Measurements from ENCODE around the gene PLCB4.
A peak's percentile ranks its signal among the peaks of the same experiment; 100 is the strongest.

The PLCB4 gene

DNA sequence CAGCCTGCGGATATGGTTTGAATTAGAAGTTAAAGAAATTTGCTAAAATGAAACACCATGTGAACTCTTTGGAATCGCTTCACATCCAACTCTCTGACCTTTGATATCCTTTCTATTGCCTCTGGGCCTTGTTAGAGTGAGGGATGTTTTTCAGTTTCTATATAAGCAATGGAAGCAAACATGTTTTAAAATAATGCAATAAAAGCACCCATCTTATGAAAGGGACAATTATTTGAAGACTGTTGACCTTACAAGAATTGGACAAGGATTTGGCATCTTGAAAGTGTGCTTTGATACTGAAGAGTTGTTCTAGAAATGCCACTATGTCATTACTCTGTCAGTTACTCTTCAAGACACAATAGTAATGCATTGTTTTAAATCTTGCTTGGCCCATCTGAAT lies 221.4 kb downstream of the PLCB4 start:
- TF ChIP-seq, protein P1, sequence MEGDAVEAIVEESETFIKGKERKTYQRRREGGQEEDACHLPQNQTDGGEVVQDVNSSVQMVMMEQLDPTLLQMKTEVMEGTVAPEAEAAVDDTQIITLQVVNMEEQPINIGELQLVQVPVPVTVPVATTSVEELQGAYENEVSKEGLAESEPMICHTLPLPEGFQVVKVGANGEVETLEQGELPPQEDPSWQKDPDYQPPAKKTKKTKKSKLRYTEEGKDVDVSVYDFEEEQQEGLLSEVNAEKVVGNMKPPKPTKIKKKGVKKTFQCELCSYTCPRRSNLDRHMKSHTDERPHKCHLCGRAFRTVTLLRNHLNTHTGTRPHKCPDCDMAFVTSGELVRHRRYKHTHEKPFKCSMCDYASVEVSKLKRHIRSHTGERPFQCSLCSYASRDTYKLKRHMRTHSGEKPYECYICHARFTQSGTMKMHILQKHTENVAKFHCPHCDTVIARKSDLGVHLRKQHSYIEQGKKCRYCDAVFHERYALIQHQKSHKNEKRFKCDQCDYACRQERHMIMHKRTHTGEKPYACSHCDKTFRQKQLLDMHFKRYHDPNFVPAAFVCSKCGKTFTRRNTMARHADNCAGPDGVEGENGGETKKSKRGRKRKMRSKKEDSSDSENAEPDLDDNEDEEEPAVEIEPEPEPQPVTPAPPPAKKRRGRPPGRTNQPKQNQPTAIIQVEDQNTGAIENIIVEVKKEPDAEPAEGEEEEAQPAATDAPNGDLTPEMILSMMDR (IDR thresholded peaks at IDR 0.05; ENCODE audit: low read depth, low read length, missing control alignments), result no peak
- no peaks in the 10 kb centered on the region for H3K27me3 ChIP-seq (replicated peaks)
- no peak overlapping the region for H3K27ac ChIP-seq
- DNase-seq, result no peak
- in situ Hi-C loops (cut with HindIII; ENCODE audit: low pct_ligation_motif_present, low sequenced_read_pairs), result no loop called here
- H3K4me3 ChIP-seq (ENCODE audit: low read depth, low read length), result no peak overlapping the region
- no peaks in the 10 kb centered on the region for H3K36me3 ChIP-seq (replicated peaks)

DNA sequence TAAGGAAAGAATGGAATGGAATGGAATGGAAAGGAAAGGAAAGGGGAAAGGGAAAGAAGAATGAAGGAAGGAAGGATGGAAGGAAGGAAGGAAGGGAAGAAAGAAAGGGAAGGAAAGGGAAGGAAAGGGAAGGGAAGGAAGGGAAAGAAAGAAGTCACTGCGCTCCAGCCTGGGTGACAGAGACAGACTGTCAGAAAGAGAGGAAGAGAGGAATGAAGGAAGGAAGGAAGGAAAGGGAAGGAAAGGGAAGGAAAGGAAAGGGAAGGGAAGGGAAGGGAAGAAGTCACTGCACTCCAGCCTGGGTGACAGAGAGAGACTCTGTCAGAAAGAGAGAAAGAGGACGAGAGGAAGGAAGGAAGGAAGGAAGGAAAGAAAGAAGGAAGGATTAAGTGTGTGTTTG lies 224.3 kb downstream of the PLCB4 start:
- Histone ChIP-seq H3K4me3 (ENCODE audit: low read depth, low read length) (no peak overlapping the region), H3K27me3 (replicated peaks) (no peaks in the 10 kb centered on the region), H3K36me3 (replicated peaks) (no peaks in the 10 kb centered on the region), H3K27ac (no peak overlapping the region)
- TF ChIP-seq, protein P1 (IDR thresholded peaks at IDR 0.05; ENCODE audit: low read depth, low read length, missing control alignments), result no peak
- DNase-seq, result no peak
- in situ Hi-C loops (cut with HindIII; ENCODE audit: low pct_ligation_motif_present, low sequenced_read_pairs), result no loop called here

DNA sequence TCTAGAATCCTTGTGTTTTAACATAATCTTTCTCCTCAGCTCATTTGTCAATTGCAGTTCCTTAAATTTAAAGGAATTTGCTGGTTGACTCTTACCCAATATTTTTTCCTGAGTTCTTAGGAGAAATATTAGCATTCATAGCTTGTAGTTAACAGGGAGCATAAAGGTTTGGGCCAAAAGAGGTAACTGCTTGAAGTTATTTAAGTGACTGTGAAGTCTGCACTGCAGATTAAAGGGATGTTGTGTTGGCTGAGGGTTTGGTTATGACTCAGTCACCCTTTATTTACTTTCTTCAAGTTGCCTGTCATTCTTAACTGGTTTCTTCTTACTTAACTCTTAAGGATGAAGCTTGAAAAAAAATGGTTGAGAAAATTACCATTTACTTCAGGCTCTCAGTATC lies 225.2 kb downstream of the PLCB4 start:
- in situ Hi-C loops (cut with HindIII; ENCODE audit: low pct_ligation_motif_present, low sequenced_read_pairs), result no loop called here
- no peak overlapping the region for H3K4me3 ChIP-seq (ENCODE audit: low read depth, low read length)
- H3K27me3 ChIP-seq (replicated peaks), result no peaks in the 10 kb centered on the region
- H3K27ac ChIP-seq, result no peak overlapping the region
- DNase-seq, result peak; percentile 41
- TF ChIP-seq, protein P1 (IDR thresholded peaks at IDR 0.05; ENCODE audit: low read depth, low read length, missing control alignments), result no peak
- H3K36me3 ChIP-seq (replicated peaks), result no peaks in the 10 kb centered on the region

DNA sequence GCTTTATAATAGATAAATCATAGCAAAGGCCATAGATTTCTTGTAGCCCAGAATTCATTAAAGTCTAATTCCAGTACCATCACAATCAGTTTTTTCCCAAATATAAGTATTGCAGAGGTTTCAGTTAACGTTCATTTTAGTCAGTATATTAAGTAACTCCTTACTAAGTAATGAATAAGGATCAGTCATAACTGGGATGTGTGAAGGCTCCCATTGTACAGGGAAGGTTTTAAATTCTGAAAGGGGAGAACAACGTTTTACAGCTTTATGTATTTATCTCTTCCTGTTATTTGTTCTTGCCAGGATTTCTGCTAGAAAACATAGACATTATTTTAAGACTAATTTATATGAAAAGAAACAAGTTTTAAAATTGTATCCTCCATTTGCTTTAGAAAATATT lies 230.0 kb downstream of the PLCB4 start:
- DNase-seq, result no peak
- Histone ChIP-seq H3K36me3 (replicated peaks) (no peaks in the 10 kb centered on the region), H3K27ac (no peak overlapping the region), H3K4me3 (ENCODE audit: low read depth, low read length) (no peak overlapping the region), H3K27me3 (replicated peaks) (no peaks in the 10 kb centered on the region)
- TF ChIP-seq, protein P1 (IDR thresholded peaks at IDR 0.05; ENCODE audit: low read depth, low read length, missing control alignments), result no peak
- in situ Hi-C loops (cut with HindIII; ENCODE audit: low pct_ligation_motif_present, low sequenced_read_pairs), result no loop called here

DNA sequence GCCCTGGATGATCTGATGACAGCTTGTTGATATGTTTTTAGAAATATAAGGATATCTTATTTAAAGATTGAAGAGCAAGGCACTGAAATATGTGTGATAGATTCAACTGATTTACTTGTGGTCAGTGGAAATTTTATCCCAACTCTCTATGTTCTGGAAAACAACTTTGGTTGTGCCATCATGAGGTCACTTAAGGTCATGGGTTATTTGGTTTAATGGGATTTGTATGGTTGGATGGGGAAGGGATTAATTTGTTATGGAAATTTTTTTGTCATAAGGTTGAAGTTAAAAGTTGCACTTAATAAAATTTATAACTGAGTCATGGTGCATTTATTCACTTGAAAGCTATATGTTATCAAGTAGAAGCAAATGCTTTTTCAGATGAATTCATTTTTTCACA lies 231.2 kb downstream of the PLCB4 start:
- in situ Hi-C loops (cut with HindIII; ENCODE audit: low pct_ligation_motif_present, low sequenced_read_pairs), result no loop called here
- no peak overlapping the region for H3K27ac ChIP-seq
- H3K4me3 ChIP-seq (ENCODE audit: low read depth, low read length), result no peak overlapping the region
- H3K36me3 ChIP-seq (replicated peaks), result no peaks in the 10 kb centered on the region
- no peaks in the 10 kb centered on the region for H3K27me3 ChIP-seq (replicated peaks)
- TF ChIP-seq, protein P1 (IDR thresholded peaks at IDR 0.05; ENCODE audit: low read depth, low read length, missing control alignments), result no peak
- no peak for DNase-seq

DNA sequence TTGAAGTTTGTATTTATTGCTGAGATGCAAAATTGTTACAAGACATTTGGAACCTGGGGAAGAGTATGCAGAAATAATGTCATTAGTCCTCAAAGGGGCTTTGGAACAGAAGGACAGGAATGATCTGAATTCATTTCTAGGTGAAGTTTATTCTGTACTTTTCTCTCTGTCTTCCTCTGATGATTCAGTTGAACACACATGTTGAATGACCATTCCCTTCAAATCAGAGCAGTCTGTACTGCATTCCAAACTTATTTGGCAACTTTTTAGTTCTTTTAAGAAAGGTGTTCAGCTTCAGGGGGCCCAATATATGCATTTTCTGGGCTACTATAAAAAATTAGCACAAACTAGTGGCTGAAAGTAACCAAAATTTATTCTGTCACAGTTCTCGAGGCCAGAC lies 231.6 kb downstream of the PLCB4 start:
- in situ Hi-C loops (cut with HindIII; ENCODE audit: low pct_ligation_motif_present, low sequenced_read_pairs), result no loop called here
- Histone ChIP-seq H3K36me3 (replicated peaks) (no peaks in the 10 kb centered on the region), H3K27me3 (replicated peaks) (no peaks in the 10 kb centered on the region), H3K27ac (no peak overlapping the region), H3K4me3 (ENCODE audit: low read depth, low read length) (no peak overlapping the region)
- no peak for DNase-seq
- TF ChIP-seq, protein P1 (IDR thresholded peaks at IDR 0.05; ENCODE audit: low read depth, low read length, missing control alignments), result no peak
